ENCODE measurements around the gene TASOR2.

TASOR2 gene

GRCh38 chr10:5654218-5654755 is 30.4 kb upstream of the TASOR2 start:
- TF ChIP-seq SPI1 (IDR thresholded peaks at IDR 0.05; ENCODE audit: low read depth, low read length) (no peak), TAF1 (IDR thresholded peaks at IDR 0.05; ENCODE audit: low read depth, low read length) (no peak), POU2F2 (IDR thresholded peaks at IDR 0.05; ENCODE audit: low read depth, low read length) (no peak), POLR2AphosphoS5 (IDR thresholded peaks at IDR 0.05; ENCODE audit: low read depth, low read length) (no peak)
- FAIRE-seq (no peak), DNase-seq (ENCODE audit: insufficient read length, low spot score) (no peak)

- TF ChIP-seq TAF1 (IDR thresholded peaks at IDR 0.05; ENCODE audit: low read depth, low read length) (no peak), POLR2A (IDR thresholded peaks at IDR 0.05; ENCODE audit: low read depth, low read length) (no peak), POU2F2 (IDR thresholded peaks at IDR 0.05; ENCODE audit: low read depth, low read length) (no peak), POLR2AphosphoS5 (IDR thresholded peaks at IDR 0.05; ENCODE audit: low read depth, low read length) (no peak), PAX5 (IDR thresholded peaks at IDR 0.05; ENCODE audit: insufficient read depth, low read length, severe bottlenecking) (no peak), SPI1 (IDR thresholded peaks at IDR 0.05; ENCODE audit: low read depth, low read length) (no peak)
- FAIRE-seq (no peak), DNase-seq (ENCODE audit: insufficient read length, low spot score) (no peak)
These were observed 29.5 kb upstream of the TASOR2 start for GRCh38 chr10:5655121-5655520.

- DNase-seq (ENCODE audit: insufficient read length, low spot score) (no peak), FAIRE-seq (peak; percentile 64)
- no peak for TF ChIP-seq TAF1 (IDR thresholded peaks at IDR 0.05; ENCODE audit: low read depth, low read length)
- no peak for TF ChIP-seq POLR2A (IDR thresholded peaks at IDR 0.05; ENCODE audit: low read depth, low read length)
- TF ChIP-seq POU2F2 (IDR thresholded peaks at IDR 0.05; ENCODE audit: low read depth, low read length): no peak
- TF ChIP-seq POLR2AphosphoS5 (IDR thresholded peaks at IDR 0.05; ENCODE audit: low read depth, low read length): no peak
- no peak for TF ChIP-seq SPI1 (IDR thresholded peaks at IDR 0.05; ENCODE audit: low read depth, low read length)
- TF ChIP-seq PAX5 (IDR thresholded peaks at IDR 0.05; ENCODE audit: insufficient read depth, low read length, severe bottlenecking): no peak
These were observed 27.7 kb upstream of the TASOR2 start for GRCh38 chr10:5656737-5657579.

- TF ChIP-seq TAF1 (IDR thresholded peaks at IDR 0.05; ENCODE audit: low read depth, low read length) (no peak), PAX5 (IDR thresholded peaks at IDR 0.05; ENCODE audit: insufficient read depth, low read length, severe bottlenecking) (no peak), POU2F2 (IDR thresholded peaks at IDR 0.05; ENCODE audit: low read depth, low read length) (no peak), SPI1 (IDR thresholded peaks at IDR 0.05; ENCODE audit: low read depth, low read length) (no peak), POLR2AphosphoS5 (IDR thresholded peaks at IDR 0.05; ENCODE audit: low read depth, low read length) (no peak), POLR2A (IDR thresholded peaks at IDR 0.05; ENCODE audit: low read depth, low read length) (no peak)
- DNase-seq (ENCODE audit: insufficient read length, low spot score): no peak
- peak; percentile 76 for FAIRE-seq
These were observed 25.6 kb upstream of the TASOR2 start for GRCh38 chr10:5658871-5659618.

GRCh38 chr10:5659702-5660528 is 24.7 kb upstream of the TASOR2 start:
- no peak for TF ChIP-seq POLR2AphosphoS5 (IDR thresholded peaks at IDR 0.05; ENCODE audit: low read depth, low read length)
- no peak for TF ChIP-seq POLR2A (IDR thresholded peaks at IDR 0.05; ENCODE audit: low read depth, low read length)
- peak; percentile 84 for TF ChIP-seq SPI1 (IDR thresholded peaks at IDR 0.05; ENCODE audit: low read depth, low read length)
- no peak for TF ChIP-seq TAF1 (IDR thresholded peaks at IDR 0.05; ENCODE audit: low read depth, low read length)
- TF ChIP-seq POU2F2 (IDR thresholded peaks at IDR 0.05; ENCODE audit: low read depth, low read length): no peak
- peak; percentile 82 for FAIRE-seq
- no peak for DNase-seq (ENCODE audit: insufficient read length, low spot score)

- DNase-seq (ENCODE audit: insufficient read length, low spot score) (no peak), FAIRE-seq (no peak)
- TF ChIP-seq POLR2A (IDR thresholded peaks at IDR 0.05; ENCODE audit: low read depth, low read length): no peak
- TF ChIP-seq POU2F2 (IDR thresholded peaks at IDR 0.05; ENCODE audit: low read depth, low read length): no peak
- no peak for TF ChIP-seq PAX5 (IDR thresholded peaks at IDR 0.05; ENCODE audit: insufficient read depth, low read length, severe bottlenecking)
- no peak for TF ChIP-seq POLR2AphosphoS5 (IDR thresholded peaks at IDR 0.05; ENCODE audit: low read depth, low read length)
- no peak for TF ChIP-seq TAF1 (IDR thresholded peaks at IDR 0.05; ENCODE audit: low read depth, low read length)
- TF ChIP-seq SPI1 (IDR thresholded peaks at IDR 0.05; ENCODE audit: low read depth, low read length): no peak
These were observed 23.6 kb upstream of the TASOR2 start for GRCh38 chr10:5661043-5661442.

GRCh38 chr10:5662708-5663579 is 21.7 kb upstream of the TASOR2 start:
- FAIRE-seq: no peak
- DNase-seq (ENCODE audit: insufficient read length, low spot score): no peak
- TF ChIP-seq TAF1 (IDR thresholded peaks at IDR 0.05; ENCODE audit: low read depth, low read length) (no peak), POLR2AphosphoS5 (IDR thresholded peaks at IDR 0.05; ENCODE audit: low read depth, low read length) (no peak), POLR2A (IDR thresholded peaks at IDR 0.05; ENCODE audit: low read depth, low read length) (no peak), POU2F2 (IDR thresholded peaks at IDR 0.05; ENCODE audit: low read depth, low read length) (no peak), SPI1 (IDR thresholded peaks at IDR 0.05; ENCODE audit: low read depth, low read length) (no peak), PAX5 (IDR thresholded peaks at IDR 0.05; ENCODE audit: insufficient read depth, low read length, severe bottlenecking) (no peak)
